Activated CD4-positive, alpha-beta T cell treated with anti-CD3 and anti-CD28 coated beads, Interleukin-2, amount 50 U/mL, for 4 hours (primary cell): Measurements from ENCODE around the gene CD247.
A peak's percentile ranks its signal among the peaks of the same experiment; 100 is the strongest.

Source experiments
- DNase-seq, 2 experiments: peaks; one replicate each; pipeline ENCODE4 v3.0.0-alpha.2; 2020

The CD247 gene

DNA sequence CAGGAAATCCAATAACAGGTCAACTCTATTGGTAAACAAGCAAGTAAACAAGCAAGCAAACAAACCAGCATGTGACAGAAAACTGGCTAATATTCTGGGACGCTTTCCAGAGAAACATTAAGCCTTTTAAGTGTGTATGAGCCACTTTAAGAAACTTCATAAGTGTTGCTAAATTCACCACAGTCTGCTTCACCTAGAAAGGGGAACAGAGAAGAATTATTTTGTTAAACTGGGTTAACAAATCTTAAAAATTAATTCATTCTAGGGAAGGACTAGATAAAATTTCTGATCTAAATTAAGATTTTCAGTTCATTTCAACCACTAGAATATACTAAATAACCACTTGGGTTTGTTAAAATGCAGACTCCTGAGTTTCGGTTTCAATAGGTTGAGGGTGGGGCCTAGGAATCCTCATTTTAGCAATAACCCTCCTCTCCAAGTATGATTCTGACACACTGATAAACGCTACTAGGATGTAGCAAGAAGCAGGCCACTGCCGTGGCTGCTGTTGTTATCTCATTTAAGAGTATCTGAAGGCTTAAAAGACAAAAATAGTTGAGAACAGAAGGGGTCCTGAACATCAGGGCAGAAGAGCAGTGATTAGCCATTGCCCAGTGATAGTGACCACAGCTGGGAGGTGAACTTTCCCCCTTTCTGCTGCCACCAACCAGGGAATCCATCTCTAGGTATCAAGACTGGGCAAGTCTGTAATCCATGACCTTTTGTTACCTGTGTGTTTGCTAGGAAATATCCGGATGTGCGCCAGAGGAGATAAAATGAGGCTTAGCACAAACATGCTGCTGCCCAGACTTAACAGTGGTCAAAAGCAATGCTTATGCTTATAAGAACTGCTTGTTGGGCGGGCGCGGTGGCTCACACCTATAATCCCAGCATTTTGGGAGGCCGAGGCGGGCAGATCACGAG is 24.0 kb upstream of the CD247 start:
- no peak for DNase-seq

DNA sequence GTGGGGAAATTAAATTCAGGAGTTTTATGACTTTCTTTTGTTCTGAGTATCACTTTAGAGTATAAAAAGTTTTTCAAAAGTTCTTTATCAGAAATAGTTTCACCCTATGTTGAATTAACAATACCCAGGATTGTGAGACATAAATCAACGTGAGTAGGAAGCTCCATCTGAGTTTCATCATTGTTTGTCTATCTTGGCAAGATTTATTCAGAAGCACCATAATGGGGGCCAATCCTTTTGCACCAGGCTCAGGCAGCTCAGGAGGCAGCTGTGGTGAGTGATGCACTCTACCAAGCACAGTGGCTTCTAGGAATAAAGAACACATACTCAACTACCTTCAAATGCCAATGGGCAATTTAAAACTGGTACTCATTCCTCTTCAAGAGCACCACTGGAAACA is 23.3 kb upstream of the CD247 start:
- DNase-seq, result no peak

DNA sequence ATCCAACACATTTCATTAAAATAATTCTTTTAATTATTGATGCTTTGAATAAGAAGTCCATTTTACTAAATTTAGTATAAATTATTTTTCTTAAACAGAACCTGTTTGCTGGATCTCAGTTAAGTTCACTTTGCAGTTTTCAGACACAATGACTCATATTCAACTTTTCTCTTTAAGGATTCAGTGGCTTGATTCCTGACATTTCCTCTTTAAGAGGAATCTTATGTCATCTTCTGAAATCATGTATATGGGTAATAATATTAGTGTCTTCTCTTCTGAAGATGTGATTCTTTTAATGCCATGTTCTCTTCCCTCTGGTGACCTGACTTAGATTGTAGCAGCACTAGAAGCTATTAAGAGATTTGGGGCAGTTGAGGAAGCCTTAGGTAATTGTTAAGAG is 22.7 kb upstream of the CD247 start:
- DNase-seq, result no peak

DNA sequence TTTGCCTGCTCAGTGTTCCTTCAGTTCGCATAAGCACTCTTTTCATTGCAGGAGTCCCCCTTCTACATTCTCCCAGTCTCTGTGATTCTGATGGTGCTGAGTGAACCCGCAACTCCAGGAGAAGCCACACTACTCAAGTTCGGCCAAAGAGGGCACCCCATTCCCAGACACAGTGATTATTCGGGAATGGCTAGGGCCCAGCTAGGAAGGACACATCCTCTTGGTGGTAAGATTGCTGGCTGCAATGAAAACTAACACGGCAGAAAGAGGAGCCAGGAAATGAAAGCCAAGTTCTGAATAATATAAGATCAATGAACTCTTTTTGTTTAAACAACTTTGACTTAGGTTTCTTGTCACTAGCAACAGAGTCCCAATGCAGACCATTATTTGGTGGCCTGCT is 20.3 kb upstream of the CD247 start:
- no peak for DNase-seq

DNA sequence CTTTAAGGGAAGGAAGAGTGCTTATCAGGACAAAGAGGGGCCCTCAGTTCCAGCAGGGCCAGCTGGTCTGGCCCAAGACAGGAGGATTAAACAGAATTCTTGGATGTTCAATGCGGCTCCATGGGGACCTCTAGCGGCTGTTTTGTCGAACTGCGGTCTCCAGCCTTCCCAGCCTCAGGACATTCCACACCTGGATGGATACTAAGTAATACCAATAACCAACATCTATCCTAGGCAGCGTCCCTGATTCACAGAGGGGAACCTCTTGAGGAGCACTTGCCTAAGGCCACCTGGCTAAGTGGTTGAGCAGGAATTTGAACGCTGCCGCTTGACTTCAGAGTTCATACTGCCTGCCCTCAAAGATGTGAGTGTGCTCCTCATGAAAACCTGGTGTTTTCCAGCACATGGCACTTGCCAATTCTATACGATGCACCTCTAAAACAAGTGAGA is 15.5 kb upstream of the CD247 start:
- peak; percentile 47 to 58 for DNase-seq

DNA sequence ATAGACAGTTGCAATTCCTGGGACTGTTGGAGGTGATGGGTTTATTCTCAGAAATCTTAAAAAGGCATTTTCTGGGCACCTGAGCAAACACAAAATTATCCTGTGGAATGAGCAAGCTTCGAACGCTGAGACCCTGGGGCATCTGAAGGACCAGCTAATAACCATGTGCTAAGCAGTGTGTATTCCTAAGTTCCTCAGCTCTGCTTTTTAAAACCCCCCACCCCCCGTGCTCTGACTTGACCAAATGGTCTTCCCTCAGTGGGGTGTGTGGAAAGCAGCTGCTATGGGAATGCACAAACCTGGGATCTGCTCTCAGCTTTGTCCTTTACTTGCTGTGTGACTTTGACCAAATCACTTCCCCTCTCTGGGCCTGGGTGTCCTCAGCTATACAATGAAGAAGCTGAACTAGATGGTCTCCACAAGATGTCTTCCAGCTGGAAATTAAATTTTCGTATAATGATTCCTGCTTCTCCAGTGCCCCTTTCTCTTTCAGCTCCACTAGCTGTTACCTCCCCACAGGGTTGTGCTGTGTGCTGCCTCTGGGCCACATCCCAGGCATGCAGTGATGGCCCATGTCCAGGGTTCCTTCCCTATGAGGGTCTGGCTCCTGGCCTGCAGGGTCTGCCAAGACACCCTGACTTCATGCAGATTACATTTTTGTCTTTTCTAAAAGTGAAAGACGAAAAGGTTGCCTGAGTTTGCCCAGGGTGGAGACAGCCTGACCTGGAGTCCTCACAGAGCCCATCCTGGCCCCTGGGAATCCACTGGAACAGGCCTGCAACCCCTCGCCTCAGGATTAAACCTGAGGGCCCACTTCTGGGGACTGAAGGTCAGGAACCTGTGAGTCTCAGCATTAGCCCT is 14.9 kb upstream of the CD247 start:
- no peak for DNase-seq

DNA sequence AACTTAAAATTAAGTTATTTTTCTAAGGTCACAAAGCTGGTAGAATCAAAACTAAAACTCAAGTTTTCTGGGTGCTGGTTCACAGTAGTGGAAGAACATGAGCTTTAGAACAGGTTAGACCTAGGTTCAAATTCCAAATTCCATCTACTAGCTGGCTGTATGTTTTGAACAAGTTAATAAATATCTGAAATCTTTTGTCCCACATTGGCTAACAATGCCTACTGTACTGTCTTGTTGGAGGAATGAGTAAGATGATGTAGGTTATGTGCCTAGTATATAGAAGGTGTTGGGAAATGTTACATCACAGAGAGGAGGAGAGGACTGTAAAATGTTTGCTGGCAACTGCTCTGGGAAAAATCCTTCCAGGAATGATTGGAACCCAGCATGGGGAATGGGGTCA is 14.0 kb upstream of the CD247 start:
- DNase-seq, result no peak

DNA sequence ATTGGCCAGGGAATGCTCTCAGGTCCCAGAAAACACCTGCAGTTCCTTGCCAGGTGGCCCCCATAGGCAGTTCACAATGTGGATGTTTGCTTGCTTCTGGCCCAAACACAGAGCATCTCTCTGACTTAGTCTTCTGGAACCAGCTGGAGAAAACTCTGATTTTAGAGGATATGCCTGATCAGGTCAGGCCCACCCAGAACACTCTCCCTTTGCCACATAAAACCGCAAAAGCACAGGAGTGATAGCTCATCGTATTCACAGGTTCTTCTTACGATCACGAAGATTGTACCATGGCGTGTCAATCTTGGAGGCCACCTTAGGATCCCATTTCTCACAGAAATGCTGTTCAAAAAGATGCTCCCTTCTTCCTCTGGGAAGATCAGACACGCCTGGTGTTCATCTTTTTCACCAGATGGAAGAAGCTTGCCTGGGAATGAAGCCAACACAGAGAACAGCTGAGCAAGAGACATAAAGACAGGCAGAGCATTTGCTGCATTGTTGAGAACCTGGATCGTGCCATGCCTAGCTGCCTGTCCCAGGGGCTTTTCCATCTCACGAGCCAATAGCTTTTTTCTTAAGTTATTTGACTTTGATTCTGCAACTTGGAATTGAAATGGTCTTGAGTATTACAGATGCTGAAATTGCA is 11.6 kb upstream of the CD247 start:
- DNase-seq, result no peak

DNA sequence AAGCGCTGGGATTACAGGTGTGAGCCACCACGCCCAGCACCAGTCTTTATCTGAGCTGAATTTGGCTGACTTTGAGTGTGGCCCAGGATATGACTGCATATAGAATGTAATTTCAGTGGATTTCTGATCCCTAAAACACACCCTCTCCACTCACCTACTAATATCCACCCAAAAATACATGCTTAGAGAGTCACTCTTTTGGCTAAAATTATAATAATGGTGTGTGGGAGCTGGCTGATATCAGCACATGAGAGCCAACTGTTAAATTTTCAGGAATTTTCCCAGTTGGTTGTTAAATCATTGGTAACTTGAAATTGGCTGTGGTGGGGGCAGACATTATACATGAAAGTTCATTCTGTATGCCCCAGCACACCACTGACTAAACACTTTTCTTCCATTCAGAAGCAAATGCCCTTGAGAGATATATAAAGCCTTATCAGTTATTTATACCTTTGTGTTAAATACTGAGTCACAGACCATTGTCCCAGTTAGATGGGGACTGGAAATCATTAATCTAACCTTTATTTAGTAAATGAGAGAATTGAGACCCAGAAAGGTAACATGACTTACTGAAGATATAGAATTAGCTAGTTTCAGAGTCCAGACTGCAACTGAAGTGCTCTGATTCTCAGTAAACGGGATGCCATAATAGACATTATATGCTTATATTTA is 9.9 kb upstream of the CD247 start:
- DNase-seq, result no peak

DNA sequence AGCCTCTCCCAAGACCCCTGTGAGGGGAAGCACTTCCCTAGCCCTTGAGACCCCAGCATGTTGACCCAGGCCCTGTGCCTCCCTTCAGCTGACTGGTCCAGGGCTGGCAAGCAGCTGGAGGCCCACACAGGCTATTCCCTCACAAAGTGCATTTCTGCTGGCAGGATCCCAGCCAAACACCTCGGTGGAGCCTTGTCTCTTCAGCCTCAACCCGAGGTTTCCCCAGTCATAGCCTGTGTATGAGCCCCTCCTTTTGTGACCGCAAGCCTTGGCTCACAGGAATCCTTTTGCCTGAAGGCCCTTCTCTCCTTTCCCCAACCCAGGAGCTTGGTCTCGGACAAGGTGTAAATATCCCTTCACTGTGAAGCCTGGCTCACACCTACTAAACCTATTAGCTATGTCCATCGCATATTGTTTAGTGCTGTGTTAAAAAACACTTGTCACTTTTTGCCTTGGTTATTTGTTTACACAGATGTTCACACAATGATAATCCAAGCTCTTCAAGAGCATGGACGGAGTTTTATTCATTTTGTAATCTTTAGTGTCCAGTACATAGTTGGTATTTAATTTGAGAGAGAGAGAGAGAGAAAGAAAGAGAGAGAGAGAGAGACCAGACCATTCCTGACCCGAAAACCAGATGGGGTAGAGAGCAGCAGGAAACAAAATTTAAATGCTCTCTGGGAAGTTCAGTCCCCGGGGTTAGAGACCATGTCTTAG is 8.5 kb upstream of the CD247 start:
- DNase-seq, result no peak

DNA sequence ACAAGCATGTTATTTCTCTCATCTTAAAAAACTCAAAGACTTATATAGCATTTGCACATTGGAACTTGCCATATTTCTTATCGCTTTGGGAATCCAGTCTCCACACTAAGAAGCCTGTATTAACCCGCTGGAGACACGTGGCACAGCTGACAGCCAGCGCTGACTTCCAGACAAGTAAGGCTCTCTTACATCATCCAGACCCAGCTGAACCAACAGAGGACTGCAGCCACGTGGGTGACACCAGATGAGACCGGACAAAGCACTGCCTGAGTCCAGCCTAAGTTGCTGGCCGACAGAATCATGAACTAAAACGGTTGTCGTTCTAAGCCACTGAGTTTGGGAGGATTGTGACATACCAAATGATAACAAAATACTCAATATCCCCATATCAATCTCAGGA is 6.3 kb upstream of the CD247 start:
- no peak for DNase-seq

DNA sequence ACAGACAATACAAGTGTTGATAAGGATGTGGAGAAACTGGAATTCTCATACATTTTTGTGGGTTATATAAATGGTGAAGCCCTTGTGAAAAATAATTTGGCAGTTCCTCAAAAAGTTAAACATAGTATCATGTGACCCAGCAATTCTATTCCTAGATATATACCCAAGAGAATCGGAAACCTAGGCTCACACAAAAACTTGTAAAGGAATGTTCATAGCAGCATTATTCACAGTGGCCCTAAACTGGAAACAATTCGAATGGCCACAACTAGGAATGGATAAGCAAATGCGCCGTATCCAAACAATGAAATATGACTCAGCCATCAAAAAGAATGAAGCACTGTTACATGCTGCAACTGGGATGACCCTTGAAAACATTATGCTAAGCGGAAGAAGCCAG is 3.9 kb upstream of the CD247 start:
- DNase-seq, result no peak

DNA sequence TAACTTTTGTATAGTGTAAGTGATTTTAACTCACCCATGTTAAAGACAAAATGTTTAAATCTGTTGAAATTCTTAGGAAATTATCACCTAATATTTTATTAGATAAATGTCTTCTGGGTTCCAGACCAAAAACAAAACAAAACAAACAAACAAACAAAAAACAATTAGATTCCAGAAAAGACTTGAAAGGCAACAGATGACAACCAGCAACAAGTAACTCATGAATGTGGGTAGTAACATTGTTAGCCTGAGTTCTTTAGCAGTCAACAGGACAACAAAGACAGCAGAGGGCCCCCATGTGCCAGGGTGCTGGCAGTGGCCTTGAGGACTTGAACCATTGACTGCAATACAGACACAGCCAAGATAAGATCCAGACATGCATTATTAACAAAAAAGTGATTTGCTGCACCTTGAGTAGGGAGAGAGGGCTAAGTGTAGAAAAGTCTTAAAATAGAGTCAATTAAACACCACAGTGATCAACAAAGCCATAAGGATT is 2.4 kb upstream of the CD247 start:
- no peak for DNase-seq

DNA sequence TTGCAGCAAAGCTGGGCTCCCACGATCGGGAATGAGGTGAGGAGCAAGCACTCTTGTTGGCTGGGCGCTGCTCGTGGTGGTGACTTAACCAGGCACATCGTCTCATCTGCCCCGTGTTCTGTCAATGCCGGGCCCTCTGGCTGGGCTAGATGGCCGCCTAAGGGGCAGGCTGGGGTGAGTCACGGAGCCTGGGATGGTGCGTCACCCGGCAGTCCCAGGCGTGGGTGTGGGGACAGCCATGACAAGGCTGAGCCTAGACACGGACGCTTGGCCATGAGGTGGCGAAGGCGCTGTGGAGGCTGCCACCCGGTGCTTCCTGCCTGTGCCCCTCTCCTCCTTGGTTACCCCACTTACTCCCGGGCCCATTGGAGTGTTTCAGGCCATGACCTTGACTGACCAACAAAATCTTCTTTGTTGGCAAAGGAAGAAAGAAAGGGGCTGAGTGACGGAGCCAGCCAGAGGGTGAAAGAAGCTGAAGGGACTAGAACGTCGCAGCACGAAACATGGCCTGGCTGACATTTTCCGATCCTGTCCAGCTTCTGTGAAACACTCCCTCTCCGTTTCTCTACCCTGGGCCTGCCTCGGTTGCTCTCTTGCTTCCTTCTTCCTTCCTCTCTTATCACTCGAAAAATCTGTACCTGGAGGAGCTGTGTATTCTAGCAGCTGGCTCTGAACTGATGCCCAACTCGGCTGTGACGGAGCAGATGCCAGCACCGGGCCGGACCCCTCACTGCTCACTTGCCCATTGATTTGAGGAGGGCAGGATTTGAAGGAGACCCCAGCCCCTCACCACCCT is 596 bp downstream of the CD247 start:
- DNase-seq, result peak; percentile 87 to 89

DNA sequence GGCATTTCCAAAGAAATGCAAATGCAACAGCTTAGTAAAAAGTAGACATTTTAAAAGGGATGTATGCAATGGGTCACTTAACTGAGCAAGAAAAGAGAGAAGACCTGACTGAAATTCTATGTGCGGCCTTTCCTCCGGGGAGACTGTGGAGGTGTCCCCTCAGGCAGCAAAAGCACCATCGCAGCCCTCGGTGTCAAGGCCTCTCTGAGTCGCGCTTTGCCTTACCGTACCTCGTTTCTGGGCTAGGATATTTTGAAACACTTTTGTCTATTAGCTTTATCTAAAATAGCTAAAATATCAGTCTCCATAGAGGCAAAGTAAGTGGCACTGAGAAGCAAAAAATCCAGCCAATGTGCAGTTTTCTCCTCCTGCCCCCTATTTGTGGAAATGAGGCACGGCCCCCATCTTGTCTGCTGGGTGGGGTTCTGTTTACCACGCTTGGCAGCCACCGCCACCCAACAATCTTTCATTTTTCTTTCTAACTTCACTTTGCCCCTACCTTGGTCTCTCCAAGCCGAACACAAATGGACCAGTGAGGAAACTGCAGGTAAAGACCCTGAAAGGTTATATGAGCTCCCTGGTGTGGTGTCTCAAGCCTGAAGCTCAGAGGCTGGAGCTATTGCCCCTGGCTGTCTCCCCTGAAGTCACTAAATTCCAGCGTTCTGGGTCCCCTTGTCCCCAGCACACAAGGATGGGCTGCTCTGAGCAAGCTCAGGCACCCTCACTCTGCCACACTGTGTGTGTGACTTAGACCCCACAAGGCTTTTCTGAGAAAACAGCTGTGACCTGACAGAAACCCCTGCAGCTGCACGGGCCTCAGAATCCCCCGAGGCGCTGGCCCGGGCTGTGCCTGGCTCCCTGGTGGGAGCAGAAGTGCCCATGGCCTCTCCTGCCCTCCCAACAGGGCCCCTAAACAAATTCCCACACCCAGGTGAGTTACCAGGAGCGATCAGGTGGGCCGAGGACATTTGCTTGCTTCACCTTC is 1.6 kb downstream of the CD247 start:
- peak in 1 of 2 experiments; percentile 32 for DNase-seq

DNA sequence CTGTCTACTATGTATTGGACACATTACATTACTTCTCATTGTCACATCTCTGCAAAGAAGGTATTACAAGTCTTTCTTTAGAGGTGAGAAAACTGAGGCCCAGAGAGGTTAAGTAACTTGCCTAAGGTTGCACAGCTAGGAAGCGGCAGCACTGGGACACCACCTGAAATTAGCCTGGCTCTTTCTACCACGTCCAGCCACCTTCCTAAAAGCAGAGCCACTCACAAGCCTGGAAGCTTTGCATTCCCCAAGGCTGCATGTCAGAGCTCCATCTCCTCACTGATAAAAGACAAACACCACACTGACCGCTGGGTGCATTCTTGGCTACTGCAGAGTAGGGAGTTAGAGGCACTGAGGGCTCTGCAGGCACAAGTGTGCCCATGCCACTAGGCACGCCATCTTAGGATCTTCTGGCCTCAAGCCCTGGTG is 2.4 kb downstream of the CD247 start:
- no peak for DNase-seq

DNA sequence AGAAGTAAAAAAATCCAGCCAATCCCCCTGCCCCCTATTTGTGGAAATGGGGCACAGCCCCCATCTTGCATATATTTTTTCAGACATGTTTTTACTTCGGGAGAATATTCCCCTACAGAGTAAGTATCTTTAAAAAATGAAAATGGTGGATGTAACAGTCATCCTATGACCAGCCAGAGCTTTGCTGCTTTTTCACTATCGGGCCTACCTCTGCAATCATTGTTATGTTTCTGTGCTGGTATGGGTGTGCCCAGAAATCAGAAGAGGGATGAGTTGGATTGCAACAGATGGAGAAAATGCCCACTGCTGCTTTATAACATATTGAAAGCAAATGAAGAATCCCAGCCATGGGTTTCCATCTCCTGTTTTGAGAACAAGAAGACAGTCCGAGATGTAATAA is 2.9 kb downstream of the CD247 start:
- no peak for DNase-seq

DNA sequence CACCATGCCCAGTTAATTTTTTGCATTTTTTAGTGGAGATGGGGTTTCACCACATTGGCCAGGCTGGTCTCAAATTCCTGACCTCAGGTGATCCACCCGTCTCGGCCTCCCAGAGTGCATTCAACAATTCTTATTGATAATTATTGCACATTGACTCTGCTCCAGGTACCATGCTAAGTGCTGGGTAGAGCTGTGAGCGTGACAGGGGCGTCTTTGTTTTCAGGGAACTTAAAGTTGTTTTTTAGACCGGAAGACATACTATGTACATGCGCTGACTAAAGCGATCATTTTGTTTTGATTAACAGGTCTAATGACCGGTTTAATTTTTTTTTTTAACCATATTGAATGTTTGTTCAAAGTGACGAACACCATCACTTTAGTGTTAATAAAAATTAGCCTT is 4.0 kb downstream of the CD247 start:
- no peak for DNase-seq

DNA sequence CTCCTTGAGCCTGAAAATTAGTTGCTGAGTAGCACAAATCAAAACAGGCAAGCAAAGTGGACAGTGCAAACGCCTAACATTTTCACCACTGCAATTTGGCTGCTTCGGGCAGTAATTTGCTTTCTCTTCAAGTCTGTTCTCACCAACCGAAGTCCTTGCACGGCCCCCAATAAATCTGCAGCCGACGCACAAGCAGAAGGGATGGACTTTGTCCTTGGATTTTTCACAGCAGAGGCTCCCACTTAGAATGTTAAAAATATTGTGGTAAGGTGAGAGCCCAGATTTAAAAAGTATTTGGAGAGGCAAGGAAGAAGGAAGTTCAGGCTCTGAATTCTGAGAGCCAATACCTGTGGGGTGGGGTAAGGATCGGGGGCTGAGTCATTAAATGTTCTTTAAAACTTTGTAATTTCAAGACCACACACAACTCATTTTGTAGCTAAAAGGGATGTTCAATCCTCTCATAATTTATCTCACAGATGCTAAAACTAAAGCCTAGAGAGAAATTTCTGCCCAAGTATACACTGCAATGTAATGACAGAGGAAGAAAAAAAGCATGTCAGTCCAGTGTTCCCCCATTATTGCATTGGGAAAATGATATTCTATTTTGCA is 6.2 kb downstream of the CD247 start:
- DNase-seq, result no peak
